Femur (tissue), 1 donor: Measurements from ENCODE around the gene CDKAL1.
"Not testable (repeated sequence)": the region's sequence is repeated elsewhere in the genome, so short reads cannot be mapped to it uniquely, and the experiment has no call there.

ENCODE experiments used
- DNase-seq: peaks from one replicate; pipeline ENCODE4 v3.0.0-alpha.2; 2017

Gene CDKAL1

DNA sequence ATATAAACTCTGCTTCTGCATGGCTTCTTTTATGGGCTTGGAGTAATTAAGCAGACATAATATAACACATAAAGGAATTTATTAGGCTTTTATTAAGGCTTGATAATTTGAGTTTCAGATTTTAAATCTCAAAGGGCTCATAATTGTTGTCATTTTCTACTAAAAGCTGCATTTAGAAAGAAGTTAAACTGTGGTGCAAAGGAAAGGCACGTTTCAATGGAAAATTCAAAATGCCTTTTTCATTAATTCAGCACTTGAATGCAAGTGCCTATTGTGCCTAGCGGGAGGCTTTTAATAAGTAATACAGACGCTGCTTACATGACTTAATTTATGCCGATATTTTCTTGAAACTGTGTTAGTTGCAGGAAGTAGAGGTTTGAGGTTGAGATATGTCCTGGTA is 627.5 kb downstream of the CDKAL1 start:
- no peak for DNase-seq

DNA sequence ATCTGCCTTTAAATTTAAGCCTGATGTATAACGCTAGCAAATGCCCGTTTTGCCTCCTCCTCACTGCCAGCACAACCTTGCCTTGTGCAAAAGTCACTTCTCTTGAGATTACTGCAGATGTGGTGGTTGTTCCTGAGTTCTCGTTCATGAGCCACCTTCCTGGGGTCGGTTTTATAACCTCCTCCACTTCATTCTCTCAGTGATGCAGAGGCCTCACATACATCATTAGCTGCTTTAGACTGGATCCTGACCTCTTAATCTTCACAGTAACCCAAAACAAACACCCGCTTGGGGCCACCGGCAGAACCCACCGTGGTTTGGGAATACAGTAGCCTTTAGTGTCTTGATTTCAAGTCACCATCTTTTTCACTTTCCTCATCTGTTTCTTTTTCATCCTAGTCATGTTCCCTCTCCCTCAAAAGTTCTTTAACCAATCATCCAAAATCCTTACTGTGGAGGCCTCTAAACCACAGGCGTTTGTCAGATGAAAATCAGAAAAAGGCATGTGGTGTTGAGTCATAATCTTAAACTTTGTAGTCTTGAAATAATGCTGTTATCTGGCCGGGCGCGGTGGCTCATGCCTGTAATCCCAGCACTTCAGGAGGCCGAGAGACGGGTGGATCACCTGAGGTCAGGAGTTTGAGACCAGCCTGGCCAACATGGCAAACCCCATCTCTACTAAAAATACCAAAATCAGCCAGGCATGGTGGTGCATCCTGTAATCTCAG is 629.0 kb downstream of the CDKAL1 start:
- no peak for DNase-seq

DNA sequence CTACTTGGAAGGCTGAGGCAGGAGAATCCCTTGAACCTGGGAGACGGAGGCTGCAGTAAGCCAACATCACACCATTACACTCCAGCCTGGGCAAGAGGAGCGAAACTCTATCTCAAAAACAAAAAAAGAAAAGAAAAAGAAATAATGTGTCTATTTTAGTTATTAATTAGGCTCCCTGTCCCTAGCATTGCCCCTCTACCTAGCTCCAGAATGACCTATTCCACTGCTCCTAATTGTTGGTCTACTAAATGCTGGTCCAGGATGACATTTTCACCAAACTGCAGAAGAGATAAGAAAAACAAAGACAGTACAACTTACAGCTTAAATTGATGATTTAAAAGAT is 629.6 kb downstream of the CDKAL1 start:
- DNase-seq: no peak

DNA sequence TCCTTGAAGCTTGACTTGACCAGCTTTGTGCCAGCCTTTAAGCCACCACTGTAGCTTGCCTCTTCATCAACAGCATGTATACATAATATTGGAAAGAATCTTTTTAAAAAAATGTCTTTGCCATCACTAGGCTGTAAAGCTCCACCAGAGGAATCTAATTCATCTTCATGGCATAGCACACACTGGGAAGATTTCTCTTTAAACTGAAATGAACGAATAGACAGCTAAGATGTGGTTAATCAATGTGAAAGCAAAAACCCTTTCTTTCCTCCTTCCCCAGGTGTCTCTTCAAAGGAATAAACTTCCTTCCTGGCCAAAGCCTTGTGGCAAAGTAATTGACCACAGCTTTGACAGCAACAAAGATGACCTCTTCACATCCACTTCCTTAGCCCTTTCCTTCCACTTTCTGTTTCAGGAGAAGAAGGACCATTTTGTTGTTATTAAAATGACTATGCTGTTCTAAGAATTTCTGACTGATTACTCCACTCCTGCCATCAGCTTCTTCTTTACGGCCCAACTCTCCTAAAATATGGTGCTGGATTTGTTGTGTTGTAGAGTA is 630.6 kb downstream of the CDKAL1 start:
- no peak for DNase-seq

DNA sequence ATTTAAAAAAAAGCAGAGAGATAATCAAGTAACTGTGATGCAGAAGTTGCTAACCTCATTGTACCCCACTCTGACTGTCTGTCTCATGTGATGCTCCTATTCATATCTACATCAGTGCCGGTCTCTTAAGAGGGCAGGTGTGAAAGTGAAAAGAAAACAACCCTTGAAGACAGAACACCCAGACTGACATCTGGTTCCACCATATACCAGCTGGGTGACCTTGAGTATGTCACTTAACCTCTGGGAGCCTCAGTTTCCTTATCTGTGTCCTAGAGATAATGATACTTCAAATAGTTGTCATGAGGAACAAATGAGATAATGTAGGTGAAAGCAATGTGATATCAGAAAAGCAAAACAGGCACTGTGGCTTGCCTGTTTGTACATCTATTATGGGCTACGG is 632.5 kb downstream of the CDKAL1 start:
- no peak for DNase-seq

DNA sequence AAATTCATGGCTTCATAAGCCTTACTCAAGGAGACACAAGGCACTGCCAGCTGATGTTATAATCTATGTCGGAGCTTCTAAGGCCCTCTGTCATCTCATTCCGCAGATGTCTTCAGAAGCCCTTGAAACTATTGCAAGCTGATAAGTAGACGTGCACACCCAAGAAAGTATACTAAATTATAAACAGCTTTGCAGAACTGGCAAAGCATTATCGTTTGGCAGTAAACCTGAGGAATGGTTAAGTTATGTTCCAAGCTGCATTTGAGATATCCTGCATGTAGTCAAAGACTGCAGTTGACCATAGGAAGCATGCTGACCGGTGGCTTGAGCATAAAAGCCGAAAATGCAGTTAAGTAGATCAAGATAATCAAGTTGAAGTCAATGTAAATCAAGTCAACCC is 633.5 kb downstream of the CDKAL1 start:
- DNase-seq: no peak

DNA sequence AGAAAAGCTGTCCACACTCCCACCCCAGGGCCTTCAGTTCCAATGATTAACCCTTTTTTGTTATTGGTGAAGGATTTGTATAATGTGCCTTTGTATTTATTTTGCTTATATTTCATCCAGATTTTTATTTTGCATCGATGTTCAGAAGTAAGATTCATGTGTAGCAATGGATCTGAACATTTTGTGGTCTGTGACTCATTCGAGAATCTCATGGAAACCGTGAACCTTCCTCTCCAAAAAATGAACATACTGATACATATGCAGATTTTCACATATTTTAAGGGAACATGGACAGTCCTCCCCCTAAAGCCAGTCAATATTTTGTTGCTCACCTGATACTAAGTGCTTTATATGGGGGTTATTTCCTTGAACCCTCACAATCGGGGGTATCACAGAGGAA is 637.5 kb downstream of the CDKAL1 start:
- no peak for DNase-seq

DNA sequence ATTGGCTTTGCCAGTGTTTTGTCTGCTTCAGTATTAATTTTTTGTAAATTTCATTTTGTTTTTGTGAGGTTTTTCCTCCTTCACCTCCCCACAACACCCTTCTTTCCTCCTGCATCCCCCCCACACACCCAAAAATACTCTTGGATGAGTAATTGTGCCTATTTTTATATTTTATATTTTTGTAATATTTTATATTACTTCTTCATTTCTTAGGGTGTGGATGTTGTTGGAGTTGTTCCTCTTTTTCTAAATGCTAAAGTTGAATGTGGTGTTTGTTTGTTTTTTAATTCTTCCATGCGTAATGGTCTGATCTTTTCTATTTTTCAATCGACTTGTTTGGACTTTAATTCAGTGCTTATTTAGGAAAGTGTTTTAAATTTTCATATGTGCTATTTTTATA is 638.8 kb downstream of the CDKAL1 start:
- DNase-seq: no peak

DNA sequence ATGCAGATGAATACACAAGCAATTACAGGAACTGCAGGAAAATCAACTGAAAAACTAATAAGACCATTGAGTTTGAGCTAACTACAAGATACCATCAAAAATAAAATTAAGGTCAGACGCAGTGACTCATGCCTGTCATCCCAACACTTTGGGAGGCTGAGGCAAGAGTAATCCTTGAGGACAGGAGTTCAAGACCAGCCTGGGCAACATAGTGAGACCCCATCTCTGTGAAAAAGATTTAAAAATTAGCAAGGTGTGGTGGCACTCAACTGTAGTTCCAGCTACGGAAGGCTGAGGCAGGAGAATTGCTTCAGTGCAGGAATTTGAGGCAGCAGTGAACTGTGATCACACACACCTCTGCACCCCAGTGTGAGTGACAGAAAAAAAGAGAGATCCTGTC is 639.4 kb downstream of the CDKAL1 start:
- DNase-seq: no peak

DNA sequence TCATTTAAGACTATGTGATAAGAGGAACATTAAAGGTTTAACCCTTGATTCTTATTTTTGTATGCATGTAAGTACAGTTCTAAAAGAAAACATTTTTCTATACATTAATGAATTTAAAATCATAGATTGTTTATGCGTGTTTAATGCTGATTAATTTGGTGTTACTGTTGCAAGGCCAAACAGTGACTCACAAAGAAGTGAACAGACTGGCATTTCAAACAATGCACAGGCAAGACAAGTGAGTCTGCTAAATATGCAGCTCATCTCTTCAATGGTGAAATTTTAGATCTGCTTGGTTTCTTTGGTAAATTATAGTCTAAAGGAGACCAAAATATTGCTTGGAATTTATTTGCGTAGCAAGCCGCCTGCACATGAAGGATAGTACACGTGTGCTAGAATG is 641.9 kb downstream of the CDKAL1 start:
- DNase-seq: no peak

DNA sequence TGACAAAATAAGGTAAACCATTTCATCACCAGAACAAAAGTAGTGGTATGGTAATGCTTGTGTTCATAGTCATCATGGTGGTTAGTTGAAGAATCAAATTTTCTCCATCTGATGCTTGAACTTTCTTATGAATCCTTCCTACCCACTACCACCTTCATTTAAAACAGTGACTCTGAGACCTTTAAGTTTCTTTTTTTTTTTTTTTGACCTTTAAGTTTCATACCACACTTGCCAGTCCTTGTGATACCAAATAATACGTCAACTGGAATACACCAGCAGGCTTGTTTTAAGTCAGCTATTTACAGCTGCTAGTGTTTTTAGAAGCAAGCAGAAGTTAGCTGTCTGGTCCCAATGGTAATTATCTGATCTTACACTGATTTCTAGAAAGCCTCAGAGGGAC is 645.9 kb downstream of the CDKAL1 start:
- DNase-seq: no peak

DNA sequence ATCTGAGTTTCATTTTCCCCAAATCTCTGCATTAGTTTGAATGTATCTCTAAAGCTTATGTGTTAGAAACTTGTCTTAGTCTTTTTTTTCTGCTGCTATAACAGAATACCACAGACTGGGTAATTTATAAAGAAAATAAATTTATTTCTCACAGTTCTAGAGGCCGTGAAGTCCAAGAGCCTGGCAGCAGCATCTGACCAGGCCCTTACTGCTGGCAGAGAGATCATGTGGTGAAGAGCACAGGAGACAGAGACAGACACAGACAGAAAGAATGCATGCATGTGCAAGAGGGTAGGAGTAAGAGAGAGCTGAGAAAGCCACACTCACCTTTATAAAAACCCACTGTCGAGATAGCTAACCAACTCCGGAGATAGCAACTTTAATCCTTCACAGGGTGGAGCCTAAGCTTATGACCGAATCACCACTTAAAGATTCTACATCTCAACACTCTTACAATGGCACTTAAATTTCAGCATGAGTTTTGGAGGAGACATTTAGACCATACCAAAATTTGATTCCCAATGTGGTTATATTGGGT is 646.6 kb downstream of the CDKAL1 start:
- DNase-seq: no peak

DNA sequence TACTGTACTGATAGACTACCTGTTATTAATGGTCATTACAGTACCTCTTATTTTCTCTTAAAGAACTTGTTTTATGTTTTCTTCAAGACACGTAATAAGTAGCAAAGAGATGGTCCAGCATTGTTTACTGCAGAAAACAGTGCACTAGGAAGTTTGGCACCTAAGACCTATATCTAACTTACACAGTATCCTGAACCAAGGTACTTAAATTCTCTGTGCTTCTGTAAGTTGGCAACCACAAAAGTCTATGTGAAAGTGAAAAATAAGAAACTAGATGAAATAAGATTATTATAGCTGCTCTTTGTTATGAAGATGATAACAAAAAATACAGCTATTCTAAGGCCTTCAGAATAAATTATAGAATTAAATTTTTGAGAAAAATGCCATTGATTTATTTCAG is 647.6 kb downstream of the CDKAL1 start:
- DNase-seq: no peak

DNA sequence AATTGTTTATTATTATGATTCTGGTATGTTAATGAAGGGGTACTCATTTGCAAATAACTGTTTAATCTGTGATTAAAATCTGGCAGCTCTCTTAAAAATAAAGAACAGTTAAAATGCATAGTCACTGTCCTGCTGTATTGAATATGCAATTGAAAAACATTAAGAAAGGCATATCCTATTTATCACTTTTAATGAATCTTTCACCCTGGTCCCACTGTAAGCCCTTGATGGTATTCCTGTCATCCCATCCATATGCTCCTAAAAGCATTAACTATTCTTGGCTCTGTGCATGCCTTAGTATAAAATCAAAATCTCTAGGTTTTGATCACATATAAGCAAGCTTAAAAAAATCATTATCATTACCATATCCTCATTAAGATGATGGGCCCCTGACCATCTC is 648.3 kb downstream of the CDKAL1 start:
- no peak for DNase-seq

DNA sequence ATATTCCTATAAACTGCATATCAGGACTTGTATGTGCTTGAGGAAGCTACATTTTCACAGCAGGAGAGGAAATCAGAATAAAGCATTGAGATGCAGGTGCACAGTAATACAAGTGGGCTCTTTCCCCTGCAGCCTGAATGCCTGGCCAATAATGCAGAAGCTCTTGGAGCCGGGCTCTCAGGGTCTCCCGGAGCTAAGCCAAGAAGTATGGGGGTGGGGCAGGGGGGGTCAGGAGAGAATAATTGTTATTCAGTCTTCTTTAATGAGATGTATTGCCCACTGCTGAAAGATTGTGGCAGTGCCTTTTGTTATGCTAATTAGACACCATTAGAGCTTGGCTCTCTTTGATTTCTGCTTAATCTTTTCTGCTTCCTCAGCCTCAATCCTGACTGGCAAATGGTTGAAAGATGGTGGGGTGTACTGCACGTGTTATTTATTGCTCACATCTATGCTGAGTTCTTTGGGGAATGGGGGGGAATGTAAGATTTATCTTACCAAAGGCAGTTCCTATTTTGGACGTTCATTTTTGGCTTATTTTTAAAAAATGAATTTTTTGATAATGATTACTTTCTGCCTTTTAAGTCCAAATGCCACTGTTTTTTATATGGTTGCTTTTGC is 651.7 kb downstream of the CDKAL1 start:
- no peak for DNase-seq

DNA sequence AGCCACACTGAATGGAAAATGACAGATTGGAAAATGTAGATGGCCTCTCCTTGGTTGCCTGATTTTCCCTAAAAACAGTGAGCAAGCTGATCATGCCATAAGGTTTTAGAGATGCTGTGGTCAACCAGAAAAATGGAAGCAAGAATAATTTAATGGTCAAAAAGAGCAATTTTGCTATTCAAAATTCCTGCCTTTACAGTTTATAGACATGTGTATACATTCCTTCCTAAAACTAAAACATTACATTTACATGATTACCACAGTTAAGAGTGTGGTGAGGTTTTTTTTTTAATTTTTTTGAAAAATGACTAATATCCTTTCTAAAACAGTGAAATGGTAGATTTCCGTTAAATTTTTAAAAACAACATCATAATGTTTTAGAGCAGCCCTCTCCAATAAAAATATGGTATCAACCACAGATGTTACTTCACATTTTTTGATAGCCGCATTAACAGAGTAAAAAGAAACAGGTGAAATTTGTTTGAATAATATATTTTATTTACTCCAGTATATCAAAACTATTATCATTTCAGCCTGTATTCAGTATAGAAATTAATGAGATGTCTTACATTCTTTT is 652.3 kb downstream of the CDKAL1 start:
- no peak for DNase-seq

DNA sequence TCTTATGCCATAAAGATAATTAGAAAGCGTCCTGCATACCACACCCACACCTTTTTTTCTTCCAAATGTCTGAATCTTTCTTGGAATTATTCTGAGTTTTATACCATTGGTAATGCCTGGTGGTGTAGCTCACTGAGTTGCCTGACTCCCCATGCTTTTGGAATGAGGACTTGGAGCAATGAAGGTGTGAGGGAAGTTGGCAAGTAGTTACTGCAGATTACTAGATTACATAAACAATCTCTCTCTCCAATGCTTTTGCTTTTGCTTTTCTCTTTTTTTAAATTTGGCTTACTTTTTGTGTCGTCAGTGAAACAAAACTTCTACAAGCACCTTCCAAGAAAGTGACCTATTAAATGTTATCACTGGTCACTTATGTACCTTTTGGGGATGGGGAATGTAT is 653.2 kb downstream of the CDKAL1 start:
- no peak for DNase-seq

DNA sequence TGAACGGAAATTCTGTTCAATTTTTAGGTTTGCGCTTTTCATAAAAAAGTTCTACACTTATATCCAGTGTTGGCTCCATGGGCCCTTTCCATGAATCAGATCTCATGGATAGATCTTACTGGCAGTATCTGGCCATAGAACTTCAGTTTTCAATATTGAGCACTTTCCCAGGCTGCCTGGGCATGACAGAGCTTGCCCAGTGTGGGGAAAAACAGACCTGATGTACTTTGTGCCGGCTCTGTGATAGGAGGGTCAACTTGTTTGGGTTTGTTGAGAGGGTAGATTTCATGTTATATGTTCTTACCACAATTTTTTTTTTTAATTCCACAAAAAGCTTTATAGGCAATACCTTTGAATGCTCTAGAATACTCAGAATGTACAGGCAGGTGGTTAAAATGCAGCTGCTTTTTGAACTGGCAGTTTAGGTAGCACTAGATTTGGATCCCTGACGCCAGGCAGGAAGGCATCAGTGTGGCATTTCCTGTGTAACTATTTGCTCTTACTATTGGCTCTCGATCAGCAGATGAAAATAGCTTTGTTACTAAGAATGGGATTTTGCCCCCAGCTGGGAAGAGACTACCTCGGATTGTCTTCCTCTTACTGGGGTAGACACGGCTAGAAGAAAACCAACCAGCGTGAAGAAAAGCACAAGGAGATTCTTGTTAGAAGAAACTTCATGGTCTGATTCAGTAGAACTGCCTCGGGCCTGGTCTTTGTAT is 654.4 kb downstream of the CDKAL1 start:
- no peak for DNase-seq

DNA sequence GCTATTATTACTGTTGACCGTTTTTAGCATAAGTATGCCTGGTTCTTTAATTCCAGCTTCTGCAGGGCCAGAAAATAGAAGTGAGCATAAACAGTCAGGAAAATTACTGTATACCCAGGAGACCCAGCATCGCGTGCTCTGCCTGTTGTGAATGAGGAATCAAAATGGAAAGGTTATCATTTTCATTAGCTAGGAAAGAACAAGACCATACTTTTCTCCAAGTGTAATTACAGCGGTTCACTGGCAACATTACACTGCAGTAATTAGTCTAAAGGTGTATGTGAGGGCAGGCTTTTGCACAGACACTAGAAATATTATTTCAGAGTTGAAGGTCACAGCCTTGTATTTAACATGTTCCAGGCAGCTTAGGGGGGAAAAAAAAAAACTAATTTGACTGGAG is 655.5 kb downstream of the CDKAL1 start:
- DNase-seq: no peak

DNA sequence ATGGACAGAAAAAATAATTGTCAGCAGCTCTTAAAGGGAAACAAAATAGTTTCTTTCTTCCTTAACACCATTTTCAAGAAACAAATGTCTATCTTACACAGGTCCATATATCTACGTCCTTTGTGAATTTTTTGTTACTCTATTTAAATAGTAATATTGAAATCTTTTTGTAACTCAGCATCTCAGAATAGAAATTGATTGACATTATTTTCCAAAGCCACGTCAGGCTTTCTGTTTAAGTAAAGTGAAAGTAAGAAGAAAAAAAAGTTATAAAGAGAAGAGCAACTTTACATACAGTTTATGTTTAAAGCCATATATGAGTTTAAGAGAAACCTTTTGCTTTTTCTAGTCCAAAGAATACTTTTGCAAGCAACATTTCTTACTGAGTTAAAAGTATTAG is 656.4 kb downstream of the CDKAL1 start:
- DNase-seq: no peak

DNA sequence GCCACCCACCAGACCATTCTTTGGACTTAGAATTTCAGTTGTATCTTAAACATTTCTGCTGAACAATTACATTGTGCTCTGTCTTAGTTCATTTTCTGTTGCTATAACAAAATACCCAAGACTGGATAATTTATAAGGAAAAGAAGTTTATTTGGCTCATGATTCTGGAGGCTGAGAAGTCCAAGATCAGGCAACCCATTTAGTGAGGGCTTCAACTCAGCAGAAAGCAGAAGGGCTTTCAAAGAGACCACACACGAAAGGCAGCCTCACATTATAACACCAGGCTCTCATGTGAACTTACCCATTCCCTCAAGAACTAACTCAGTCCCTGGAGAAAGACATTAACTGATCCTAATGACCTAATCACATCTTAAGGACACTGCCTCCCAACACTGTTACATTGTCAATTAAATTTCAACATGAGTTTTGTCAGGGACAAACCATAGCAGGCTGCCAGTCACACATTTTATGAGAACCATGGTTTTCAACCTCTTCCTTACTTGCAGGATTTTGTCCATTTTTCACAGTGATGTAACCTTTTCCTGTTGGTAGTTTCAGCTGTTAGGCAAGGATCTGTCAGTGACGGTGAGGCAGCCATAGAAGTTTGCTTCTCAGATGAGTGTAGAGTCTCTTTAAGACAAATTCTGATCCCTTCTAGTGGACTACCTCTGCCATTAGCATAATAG is 659.7 kb downstream of the CDKAL1 start:
- DNase-seq: no peak

DNA sequence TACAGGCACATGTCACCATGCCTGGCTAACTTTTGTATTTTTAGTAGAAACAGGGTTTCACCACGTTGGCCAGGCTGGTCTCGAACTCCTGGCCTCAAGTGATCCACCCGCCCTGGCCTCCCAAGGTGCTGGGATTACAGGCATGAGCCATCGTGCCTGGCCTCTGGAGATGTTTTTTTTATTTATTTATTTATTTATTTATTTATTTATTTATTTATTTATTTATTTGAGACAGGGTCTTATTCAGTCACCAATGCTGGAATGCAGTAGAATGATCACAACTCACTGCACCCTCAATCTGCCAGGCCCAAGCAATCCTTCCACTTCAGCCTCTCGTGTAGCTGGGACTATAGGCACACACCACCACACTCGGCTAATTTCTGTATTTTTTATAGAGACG is 661.0 kb downstream of the CDKAL1 start:
- not testable (repeated sequence) for DNase-seq
